Gastroesophageal sphincter (tissue), 4 donors: ENCODE measurements around the gene DES. TPM values are rescaled to one million over a fixed set of nuclear protein-coding genes. Genes with fewer than 3 reads are reported as not detected.

Experiments
- ATAC-seq: fragments of 150-250 bp; one replicate; pipeline ENCODE4 v1.9.1; 2016; ENCODE audit warnings: mild to moderate bottlenecking, moderate library complexity
- H3K27ac ChIP-seq, 4 donors: fragments of 200-600 bp; sonication (generic) in 3 of 4; 1 replicate in 3 of 4; 2 replicates in 1 of 4; pipeline ENCODE4 v1.5.1; 2016 to 2019
- H3K27me3 ChIP-seq: fragments of 200-600 bp; sonication (generic); one replicate; pipeline ENCODE4 v1.5.1; 2019
- H3K36me3 ChIP-seq, 2 donors: fragments of 200-600 bp; sonication (generic); one replicate each; pipeline ENCODE4 v1.5.1; 2019; ENCODE audit warnings: control low read depth in 1 of 2
- H3K4me1 ChIP-seq, 3 donors: fragments of 200-600 bp; sonication (generic); 1 replicate in 2 of 3; 2 replicates in 1 of 3; pipeline ENCODE4 v1.5.1; 2016 to 2019; ENCODE audit warnings: control low read depth in 2 of 3
- H3K4me3 ChIP-seq, 2 donors: fragments of 200-600 bp; sonication (generic); one replicate each; pipeline ENCODE4 v1.5.1; 2019; ENCODE audit warnings: mild to moderate bottlenecking in 1 of 2, moderate library complexity in 1 of 2
- H3K9me3 ChIP-seq, 3 donors: fragments of 200-600 bp; sonication (generic); one replicate each; pipeline ENCODE4 v1.5.1; 2017 to 2019; ENCODE audit warnings: control low read depth in 2 of 3
- EP300 ChIP-seq: sonication (generic); formaldehyde crosslinking; IDR thresholded peaks from one replicate; pipeline ENCODE4 v1.6.1; 2017; ENCODE audit warnings: antibody characterized with exemption, mild to moderate bottlenecking
- POLR2A ChIP-seq, 2 donors: fragments of 450-650 bp; IDR thresholded peaks; one replicate each; pipeline ENCODE4 v1.6.1; 2017; ENCODE audit warnings: antibody characterized with exemption in 2 of 2, mild to moderate bottlenecking in 2 of 2, moderate library complexity in 1 of 2
- POLR2AphosphoS5 ChIP-seq: sonication (generic); formaldehyde crosslinking; IDR thresholded peaks from one replicate; pipeline ENCODE4 v1.6.1; 2017; ENCODE audit warnings: antibody characterized with exemption
- WGBS, 2 donors: methylation state at CpG; one replicate each; pipeline ENCODE4 v1.1.5; 2018; ENCODE audit warnings: low coverage in 1 of 2; 5-methylcytosine and 5-hydroxymethylcytosine counted together
- total RNA-seq, 4 donors: library from RNA; depleted of rRNA; stranded (reverse); fragments of >200 nt; gene quantifications; one replicate each; pipeline ENCODE4 v1.1.0, GENCODE V29; 2016
- TF ChIP-seq, protein P1 (sequence below), 4 experiments: fragments of 200-600 bp in 2 of 4; fragments of 450-650 bp in 2 of 4; sonication (generic) in 1 of 4; IDR thresholded peaks; one replicate each; pipeline ENCODE4 v1.5.1; 2017 to 2019; ENCODE audit warnings: antibody characterized with exemption in 4 of 4, mild to moderate bottlenecking in 2 of 4, moderate library complexity in 2 of 4

Gene DES
- total RNA-seq, 4 donors from 2014 or later, result 10,852 to 31,720 (median 15,007) TPM

DNA sequence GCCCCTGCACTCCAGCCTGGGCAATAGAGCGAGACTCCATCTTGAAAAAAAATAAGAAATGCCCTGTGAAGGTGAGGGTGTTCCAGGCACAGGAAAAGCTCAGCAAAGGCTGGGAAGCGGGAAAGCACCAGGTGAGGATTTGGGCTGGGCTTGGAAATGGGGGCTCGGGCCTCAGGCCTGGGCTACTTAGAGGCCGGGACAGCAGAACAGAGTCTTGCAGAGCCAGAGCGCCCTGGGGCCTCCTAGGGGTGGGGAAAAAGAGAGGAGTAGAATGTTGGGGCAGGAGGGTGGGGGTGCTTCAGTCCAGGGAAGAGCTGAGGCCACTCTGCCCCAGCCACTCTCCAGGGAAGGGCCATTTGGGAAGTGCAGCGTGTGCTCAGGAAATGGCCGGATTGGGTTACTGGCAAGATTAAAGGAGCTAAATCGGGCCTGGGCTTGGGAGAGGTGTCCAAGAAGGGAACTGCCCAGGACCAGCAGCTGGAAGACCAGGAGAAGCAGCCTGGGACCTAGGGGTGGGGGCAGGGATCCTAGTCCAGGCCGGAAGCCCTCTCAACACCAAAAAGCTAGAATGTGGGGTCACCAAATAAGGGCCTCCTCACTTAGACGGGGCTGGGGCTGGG lies 13.8 kb upstream of the DES start:
- peaks cover 5 to 76% (median 13%) of the 10 kb centered on the region in 3 donors for H3K4me1 ChIP-seq
- H3K4me3 ChIP-seq, result peak overlapping the region in 1 of 2 donors; percentile 2
- no peaks in the 10 kb centered on the region for H3K36me3 ChIP-seq
- ATAC-seq, result peak; percentile 11
- no peaks in the 10 kb centered on the region for H3K9me3 ChIP-seq
- no peaks in the 10 kb centered on the region for H3K27me3 ChIP-seq
- H3K27ac ChIP-seq, result peak overlapping the region; percentile 91 to 95 (median 92)
- WGBS, 2 donors, result 43 to 50% methylated on average over 7 of the region's 10 CpGs
- no peak for TF ChIP-seq EP300
- TF ChIP-seq, protein P1, sequence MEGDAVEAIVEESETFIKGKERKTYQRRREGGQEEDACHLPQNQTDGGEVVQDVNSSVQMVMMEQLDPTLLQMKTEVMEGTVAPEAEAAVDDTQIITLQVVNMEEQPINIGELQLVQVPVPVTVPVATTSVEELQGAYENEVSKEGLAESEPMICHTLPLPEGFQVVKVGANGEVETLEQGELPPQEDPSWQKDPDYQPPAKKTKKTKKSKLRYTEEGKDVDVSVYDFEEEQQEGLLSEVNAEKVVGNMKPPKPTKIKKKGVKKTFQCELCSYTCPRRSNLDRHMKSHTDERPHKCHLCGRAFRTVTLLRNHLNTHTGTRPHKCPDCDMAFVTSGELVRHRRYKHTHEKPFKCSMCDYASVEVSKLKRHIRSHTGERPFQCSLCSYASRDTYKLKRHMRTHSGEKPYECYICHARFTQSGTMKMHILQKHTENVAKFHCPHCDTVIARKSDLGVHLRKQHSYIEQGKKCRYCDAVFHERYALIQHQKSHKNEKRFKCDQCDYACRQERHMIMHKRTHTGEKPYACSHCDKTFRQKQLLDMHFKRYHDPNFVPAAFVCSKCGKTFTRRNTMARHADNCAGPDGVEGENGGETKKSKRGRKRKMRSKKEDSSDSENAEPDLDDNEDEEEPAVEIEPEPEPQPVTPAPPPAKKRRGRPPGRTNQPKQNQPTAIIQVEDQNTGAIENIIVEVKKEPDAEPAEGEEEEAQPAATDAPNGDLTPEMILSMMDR (IDR thresholded peaks at IDR 0.05), result peak in 1 of 4 experiments; percentile 29
- no peak for TF ChIP-seq POLR2A (IDR thresholded peaks at IDR 0.05)
- TF ChIP-seq POLR2AphosphoS5, result peak; percentile 73

DNA sequence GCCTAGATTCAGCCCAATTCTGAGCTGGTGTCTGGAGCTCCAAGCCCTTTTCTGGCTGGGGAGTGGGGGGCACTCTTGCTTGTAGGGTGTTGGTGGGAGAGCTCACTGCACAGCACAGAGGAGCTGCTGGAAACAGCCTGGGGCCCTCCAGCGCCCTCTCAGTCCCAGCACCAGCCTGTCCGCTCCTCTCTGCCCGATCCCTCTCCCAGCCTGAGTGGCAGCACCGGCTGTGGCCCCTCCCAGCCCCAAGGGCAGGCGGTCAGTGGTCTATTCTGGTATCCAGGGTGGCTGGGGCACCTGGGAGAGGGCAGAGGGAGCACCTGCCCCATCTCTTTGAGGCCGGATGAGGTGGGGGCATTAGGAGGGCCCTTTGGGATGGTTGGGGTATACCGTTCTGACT lies 13.2 kb upstream of the DES start:
- Histone ChIP-seq H3K4me3 (peak overlapping the region in 1 of 2 donors; percentile 2), H3K27me3 (no peaks in the 10 kb centered on the region), H3K27ac (peak overlapping the region; percentile 91 to 95 (median 92)), H3K4me1 (peaks cover 5 to 79% (median 13%) of the 10 kb centered on the region in 3 donors), H3K36me3 (no peaks in the 10 kb centered on the region), H3K9me3 (no peaks in the 10 kb centered on the region)
- peak; percentile 10 to 12 for TF ChIP-seq POLR2A (IDR thresholded peaks at IDR 0.05)
- TF ChIP-seq, protein P1 (IDR thresholded peaks at IDR 0.05), result no peak
- peak; percentile 45 for ATAC-seq
- WGBS, 2 donors, result no CpG with 5 or more reads among the region's 7 CpGs

DNA sequence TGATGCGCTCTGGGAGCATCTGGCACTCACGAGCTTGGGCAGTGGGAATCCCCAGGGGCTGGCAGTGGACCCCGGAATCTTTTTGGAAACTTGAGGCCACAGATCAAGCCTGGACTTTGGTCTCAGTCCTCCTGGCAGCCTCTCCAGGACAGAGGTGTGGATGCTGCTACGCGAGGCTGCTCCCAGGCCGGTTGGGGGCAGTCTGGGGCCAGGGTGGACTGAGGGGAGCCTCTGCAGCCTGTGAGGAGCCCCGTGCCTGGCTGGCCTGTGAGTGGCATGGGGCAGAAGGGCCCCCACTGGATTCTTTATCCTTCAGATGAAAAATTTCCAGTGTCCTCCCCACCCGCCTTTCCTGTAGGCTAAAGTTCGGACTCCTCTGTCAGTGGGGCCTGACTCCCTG lies 12.7 kb upstream of the DES start:
- TF ChIP-seq EP300 (no peak), POLR2AphosphoS5 (peak; percentile 59)
- TF ChIP-seq, protein P1 (IDR thresholded peaks at IDR 0.05), result peak in 3 of 4 experiments; percentile 54 to 76 (median 55)
- peak; percentile 68 for ATAC-seq
- whole genome bisulfite sequencing, 2 donors, result 30% methylated on average over 2 of the region's 9 CpGs; no CpG with 5 or more reads in 1 of the 2 donors
- Histone ChIP-seq H3K36me3 (no peaks in the 10 kb centered on the region), H3K4me3 (peak overlapping the region in 1 of 2 donors; percentile 2), H3K27ac (peak overlapping the region; percentile 91 to 95 (median 92)), H3K4me1 (peaks cover 5 to 84% (median 13%) of the 10 kb centered on the region in 3 donors), H3K27me3 (no peaks in the 10 kb centered on the region), H3K9me3 (no peaks in the 10 kb centered on the region)

DNA sequence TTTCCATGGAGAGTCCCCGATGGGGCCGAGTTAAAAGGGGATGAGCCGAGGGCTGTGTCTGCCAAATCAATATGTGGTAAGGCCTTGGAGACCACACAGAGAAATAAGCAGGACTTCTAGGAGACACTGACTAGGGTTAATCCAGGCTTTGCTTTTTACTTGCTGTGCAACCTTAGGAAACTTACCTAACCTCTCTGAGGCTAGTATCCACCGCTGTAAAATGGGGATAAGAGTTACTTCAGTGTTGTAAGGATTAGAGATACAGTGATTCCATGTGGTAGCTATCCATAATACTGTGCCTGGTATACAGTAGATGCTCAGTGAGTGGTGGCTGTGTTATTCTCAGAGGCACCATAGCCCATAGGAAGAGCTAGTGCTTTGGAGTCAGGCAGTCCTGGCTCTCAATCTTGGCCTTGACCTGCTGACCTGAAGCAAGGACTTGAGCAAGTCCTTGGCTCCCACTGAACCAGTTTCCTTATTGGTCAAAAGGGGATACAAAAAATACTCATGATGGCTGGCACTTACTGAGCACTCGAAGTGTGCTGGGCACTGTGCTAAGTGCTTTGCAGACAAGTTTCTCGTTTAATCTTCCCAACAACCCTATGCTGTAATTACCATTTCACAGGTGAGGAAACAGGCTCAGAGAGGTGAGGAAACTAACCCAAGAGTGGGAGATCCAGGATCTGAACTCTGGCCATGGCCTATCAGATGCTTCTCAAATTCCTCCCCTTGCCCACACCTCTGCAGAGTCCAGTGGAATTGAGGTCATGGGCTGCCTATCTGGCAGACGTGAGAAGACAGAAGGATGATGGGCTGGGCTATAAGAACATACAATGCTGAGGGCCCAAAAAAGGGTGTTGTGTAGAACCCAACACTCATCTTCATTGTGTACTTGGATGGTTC lies 12.0 kb upstream of the DES start:
- peak; percentile 0 for ATAC-seq
- TF ChIP-seq POLR2AphosphoS5, result no peak
- TF ChIP-seq POLR2A (IDR thresholded peaks at IDR 0.05), result no peak
- TF ChIP-seq EP300, result no peak
- TF ChIP-seq, protein P1 (IDR thresholded peaks at IDR 0.05), result no peak
- no peak overlapping the region for H3K4me3 ChIP-seq
- H3K36me3 ChIP-seq, result no peaks in the 10 kb centered on the region
- H3K27ac ChIP-seq, result peak overlapping the region; percentile 91 to 95 (median 92)
- 63 to 77% methylated on average over 5 to 6 of the region's 7 CpGs for WGBS, 2 donors
- H3K9me3 ChIP-seq, result no peaks in the 10 kb centered on the region
- H3K4me1 ChIP-seq, result peaks cover 5 to 85% (median 13%) of the 10 kb centered on the region in 3 donors
- no peaks in the 10 kb centered on the region for H3K27me3 ChIP-seq
